G401 (cell line): ENCODE results near the gene PTPRM. TPM values are rescaled to one million over a fixed set of nuclear protein-coding genes. Genes with fewer than 3 reads are reported as not detected.

Source experiments
- DNase-seq: peaks from one replicate; pipeline ENCODE4 v3.0.0-alpha.2; 2015; ENCODE audit warnings: low spot score
- in situ Hi-C: cut with HindIII; loops from 2 replicates; pipeline ENCODE4 v1.10.0; 2016; ENCODE audit warnings: low sequenced_read_pairs, mixed read lengths
- total RNA-seq: library from RNA; depleted of rRNA; stranded (reverse); fragments of >200 nt; shearing (Covaris generic); gene quantifications from 2 replicates; pipeline ENCODE4 v1.2.3, GENCODE V29; 2014

The PTPRM gene
- total RNA-seq, 1 experiment from 2014 or later = not detected

DNA sequence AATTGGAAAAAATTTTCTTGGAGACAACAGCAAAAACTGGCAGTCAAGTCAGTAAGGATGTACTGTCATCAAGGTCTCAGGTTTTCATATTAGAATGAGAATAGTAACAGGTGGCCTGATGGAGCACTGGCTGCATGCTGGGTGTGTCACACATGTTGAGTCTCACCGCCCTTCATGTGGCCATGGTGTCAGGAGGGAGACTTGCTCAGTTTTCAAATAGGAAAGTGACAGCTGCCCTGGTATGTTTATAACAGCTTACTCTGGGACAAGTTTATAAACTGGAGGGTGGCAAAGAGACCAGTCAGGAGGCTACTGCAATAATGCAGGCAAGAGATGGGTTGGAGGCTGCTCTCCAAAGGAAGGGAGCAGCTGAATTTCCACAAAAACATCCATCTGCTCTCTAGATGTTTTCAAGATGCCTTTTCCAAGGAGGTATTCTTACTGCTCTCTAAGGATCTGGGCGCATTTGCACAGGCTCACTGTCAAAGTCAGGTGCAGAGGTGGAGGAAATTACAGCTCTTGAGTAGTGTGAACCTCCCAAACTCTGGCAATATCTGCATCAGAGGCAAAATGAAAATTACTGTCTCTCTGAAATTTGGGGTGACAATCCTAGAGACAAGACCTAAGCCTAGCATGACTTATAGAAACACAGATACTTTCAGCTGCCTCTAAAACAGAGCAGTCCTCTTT lies 720.2 kb downstream of the PTPRM start:
- DNase-seq = no peak
- in situ Hi-C loops = no loop called here

- in situ Hi-C loops = no loop called here
These were observed 721.5 kb downstream of the PTPRM start for GRCh38 chr18:8288472-8289195.

DNA sequence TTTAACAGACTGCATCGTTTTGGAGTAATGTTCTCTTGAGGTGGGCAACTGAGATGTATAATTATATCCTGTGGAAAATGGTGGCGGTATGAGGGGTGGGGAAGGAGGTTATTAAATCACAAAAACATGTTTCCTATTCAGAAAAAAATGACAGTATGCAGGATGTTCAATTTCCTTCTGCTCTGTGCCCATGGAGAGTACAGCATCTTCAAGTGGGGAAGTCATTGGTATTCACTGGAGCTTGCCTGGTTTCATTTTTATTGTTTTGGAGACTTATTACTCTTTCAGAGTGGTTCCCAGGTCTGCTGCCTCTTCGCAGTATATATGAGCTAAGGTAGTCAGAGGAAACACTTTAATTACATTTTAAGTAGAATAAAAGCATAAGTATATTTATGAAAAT lies 723.3 kb downstream of the PTPRM start:
- no peak for DNase-seq
- in situ Hi-C loops = no loop called here

More at GRCh38 chr18:8288472-8289195, 721.5 kb downstream of the PTPRM start:
- DNase-seq = no peak

DNA sequence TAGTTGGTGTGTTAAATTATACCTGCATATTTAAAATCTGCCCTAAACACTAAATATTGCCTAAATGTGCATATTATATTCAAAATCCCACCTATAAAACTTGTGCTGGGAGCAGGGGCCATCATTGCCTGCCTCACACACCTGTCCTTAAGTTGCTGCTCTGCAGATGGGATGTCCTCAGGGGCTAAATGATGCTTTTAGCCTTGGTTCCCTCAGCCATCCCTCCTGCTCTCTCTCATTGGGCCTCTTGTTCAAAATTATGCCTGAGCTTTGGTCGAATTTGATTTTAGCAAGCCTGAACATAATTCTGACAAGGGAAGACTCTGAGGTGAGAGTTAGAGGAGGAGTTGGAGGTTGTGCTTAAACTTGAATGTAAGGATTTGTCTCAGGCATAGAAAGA lies 723.8 kb downstream of the PTPRM start:
- in situ Hi-C loops = no loop called here
- no peak for DNase-seq

DNA sequence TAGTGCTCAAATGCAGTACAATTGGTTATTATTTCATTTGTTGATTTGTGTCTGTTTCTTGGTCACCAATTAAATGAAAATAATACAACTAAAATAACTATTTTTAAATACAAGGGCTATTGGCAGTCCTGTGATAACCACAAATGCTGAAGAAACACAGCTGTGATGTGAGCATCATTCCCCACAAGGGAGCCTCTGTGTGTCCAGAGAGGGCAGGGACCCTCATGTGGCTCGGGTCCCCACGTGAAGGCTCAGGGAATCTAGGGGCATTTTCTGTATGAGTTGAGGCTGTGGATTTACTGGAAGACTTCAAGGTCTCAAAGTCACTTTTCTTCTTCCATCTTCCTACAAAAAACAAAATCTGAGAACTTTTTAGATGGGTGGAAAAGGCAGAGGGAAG lies 726.1 kb downstream of the PTPRM start:
- no peak for DNase-seq
- in situ Hi-C loops = no loop called here

GRCh38 chr18:8296886-8297616 lies 729.9 kb downstream of the PTPRM start:
- no peak for DNase-seq
- in situ Hi-C loops = no loop called here

GRCh38 chr18:8298186-8298585 lies 731.1 kb downstream of the PTPRM start:
- in situ Hi-C loops = no loop called here
- no peak for DNase-seq

- DNase-seq = no peak
- in situ Hi-C loops = no loop called here
These were observed 732.2 kb downstream of the PTPRM start for GRCh38 chr18:8299054-8299980.

DNA sequence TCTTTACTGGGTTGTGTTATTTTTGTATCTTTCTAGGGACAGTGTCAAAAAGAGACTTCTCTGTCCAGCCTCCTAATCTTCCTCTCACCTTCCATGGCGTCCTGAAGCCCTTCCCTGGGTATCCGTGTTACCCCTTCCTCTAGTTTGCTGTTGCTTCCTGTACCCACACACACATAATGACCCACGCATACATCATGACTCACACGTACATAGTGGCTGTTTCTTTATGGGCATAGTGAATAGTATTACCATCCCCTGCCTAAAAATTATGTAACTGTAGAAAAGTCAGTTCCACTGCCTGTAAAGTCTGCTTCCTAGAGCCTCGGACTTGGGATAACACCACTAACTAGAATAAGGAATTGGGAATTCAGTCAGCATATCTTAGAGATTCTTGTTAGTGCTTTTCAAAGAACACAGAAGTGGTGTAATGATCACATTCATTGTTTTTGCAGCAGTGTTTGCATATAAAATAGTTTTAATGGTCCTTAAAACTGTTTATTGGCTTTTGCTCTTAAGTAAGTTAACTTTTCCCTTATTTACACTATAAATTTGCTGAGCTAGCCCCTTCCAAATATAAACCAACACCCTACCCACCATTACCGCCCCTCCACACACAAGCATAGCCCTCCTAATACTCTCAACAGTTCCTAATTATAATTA lies 733.8 kb downstream of the PTPRM start:
- no peak for DNase-seq
- in situ Hi-C loops = no loop called here

- DNase-seq = no peak
- in situ Hi-C loops = no loop called here
These were observed 734.5 kb downstream of the PTPRM start for GRCh38 chr18:8301427-8302172.

GRCh38 chr18:8303151-8303755 lies 736.1 kb downstream of the PTPRM start:
- peak; percentile 70 for DNase-seq
- in situ Hi-C loops = no loop called here

DNA sequence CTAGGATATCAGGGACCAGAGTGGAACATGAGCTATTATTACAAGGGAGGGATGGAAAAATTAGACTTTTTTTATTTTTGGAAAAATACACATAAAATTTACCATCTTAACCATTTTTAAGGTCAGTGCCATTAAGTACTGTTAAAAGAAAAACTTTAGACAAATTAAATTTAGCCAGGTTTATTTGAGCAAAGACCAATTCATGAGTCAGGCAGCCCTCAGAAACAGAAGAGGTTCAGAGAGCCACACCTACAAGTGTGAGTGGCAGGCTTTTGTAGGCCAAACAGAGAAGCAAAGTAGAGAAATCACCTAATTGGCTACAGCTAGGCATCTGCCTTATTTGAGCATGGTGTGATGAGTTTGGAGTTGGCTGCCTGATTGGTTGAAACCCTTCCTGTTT lies 740.8 kb downstream of the PTPRM start:
- DNase-seq = no peak
- in situ Hi-C loops = no loop called here

- DNase-seq = no peak
- in situ Hi-C loops = no loop called here
These were observed 745.9 kb downstream of the PTPRM start for GRCh38 chr18:8313043-8313442.

- in situ Hi-C loops = no loop called here
- no peak for DNase-seq
These were observed 747.0 kb downstream of the PTPRM start for GRCh38 chr18:8314124-8314523.

DNA sequence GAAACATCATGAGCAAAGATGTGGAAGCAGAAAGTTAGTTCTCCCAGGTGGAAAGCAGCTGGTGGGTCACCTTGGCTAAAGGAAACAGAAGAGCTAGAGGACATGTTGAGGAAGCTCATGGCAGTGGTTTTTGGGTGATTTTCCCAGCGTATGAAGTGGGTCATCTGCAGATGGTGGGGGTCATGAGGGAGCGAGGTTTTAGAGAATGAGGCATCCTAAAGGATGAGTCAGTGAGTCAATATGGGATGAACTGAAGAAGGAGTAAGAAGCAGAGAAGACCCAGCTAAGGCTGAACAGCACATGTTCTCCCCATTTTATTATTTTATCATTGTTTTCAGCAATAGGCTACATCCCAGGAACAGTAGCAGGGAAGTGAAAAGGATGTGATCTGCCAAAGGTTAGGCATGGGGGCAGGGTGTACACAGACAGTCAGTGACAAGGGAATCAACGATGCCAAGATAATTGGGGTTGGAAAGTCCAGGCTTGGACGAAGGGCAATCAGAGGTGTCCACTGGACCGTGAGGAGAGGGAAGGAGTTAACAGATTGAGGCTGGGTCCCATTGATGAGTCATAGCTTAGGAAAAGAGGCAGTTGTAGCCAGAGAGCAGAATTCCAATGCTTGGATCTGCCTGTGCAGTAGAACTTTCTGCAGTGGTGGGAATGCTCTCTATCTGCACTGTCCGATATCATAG lies 752.8 kb downstream of the PTPRM start:
- in situ Hi-C loops = no loop called here
- no peak for DNase-seq

GRCh38 chr18:8322486-8322885 lies 755.4 kb downstream of the PTPRM start:
- in situ Hi-C loops = no loop called here
- DNase-seq = no peak
